ENCODE data around the gene VAMP4. TPM values are rescaled to one million over a fixed set of nuclear protein-coding genes. Genes with fewer than 3 reads are reported as not detected.

VAMP4 gene
- total RNA-seq (10 to 100 TPM; 14.7 to 18.8 TPM), polyA plus RNA-seq (ENCODE audit: insufficient read length in 6 of 6) (10 to 100 TPM; 17.0 to 19.4 (median 18.6) TPM)
- long read RNA-seq, donor 1, full-length matches to known transcripts, result 5 of 5 reads
- long read RNA-seq, donor 1, partial matches to known transcripts, result 0 of 5 reads
- long read RNA-seq, donor 1, other reads (novel, unspliced or antisense), result 0 of 5 reads
- long read RNA-seq, donor 2, full-length matches to known transcripts, result 4 of 4 reads
- long read RNA-seq, donor 2, partial matches to known transcripts, result 0 of 4 reads
- long read RNA-seq, donor 2, other reads (novel, unspliced or antisense), result 0 of 4 reads
- long read RNA-seq, donor 3, full-length matches to known transcripts, result 6 of 6 reads
- long read RNA-seq, donor 3, partial matches to known transcripts, result 0 of 6 reads
- long read RNA-seq, donor 3, other reads (novel, unspliced or antisense), result 0 of 6 reads
- long read RNA-seq, donor 4, full-length matches to known transcripts, result 5 of 8 reads
- long read RNA-seq, donor 4, partial matches to known transcripts, result 1 of 8 reads
- long read RNA-seq, donor 4, other reads (novel, unspliced or antisense), result 2 of 8 reads
- long read RNA-seq, donor 5, full-length matches to known transcripts, result 3 of 3 reads
- long read RNA-seq, donor 5, partial matches to known transcripts, result 0 of 3 reads
- long read RNA-seq, donor 5, other reads (novel, unspliced or antisense), result 0 of 3 reads
- long read RNA-seq, donor 6, full-length matches to known transcripts, result 7 of 7 reads
- long read RNA-seq, donor 6, partial matches to known transcripts, result 0 of 7 reads
- long read RNA-seq, donor 6, other reads (novel, unspliced or antisense), result 0 of 7 reads
- long read RNA-seq, donor 7, full-length matches to known transcripts, result 2 of 2 reads
- long read RNA-seq, donor 7, partial matches to known transcripts, result 0 of 2 reads
- long read RNA-seq, donor 7, other reads (novel, unspliced or antisense), result 0 of 2 reads
- long read RNA-seq, donor 8, full-length matches to known transcripts, result 1 of 1 reads
- long read RNA-seq, donor 8, partial matches to known transcripts, result 0 of 1 reads
- long read RNA-seq, donor 8, other reads (novel, unspliced or antisense), result 0 of 1 reads
- long read RNA-seq, donor 9, result 0 reads
- long read RNA-seq, donor 10, full-length matches to known transcripts, result 4 of 7 reads
- long read RNA-seq, donor 10, partial matches to known transcripts, result 1 of 7 reads
- long read RNA-seq, donor 10, other reads (novel, unspliced or antisense), result 2 of 7 reads
- long read RNA-seq, donor 11, full-length matches to known transcripts, result 5 of 5 reads
- long read RNA-seq, donor 11, partial matches to known transcripts, result 0 of 5 reads
- long read RNA-seq, donor 11, other reads (novel, unspliced or antisense), result 0 of 5 reads
- long read RNA-seq, donor 12, full-length matches to known transcripts, result 4 of 4 reads
- long read RNA-seq, donor 12, partial matches to known transcripts, result 0 of 4 reads
- long read RNA-seq, donor 12, other reads (novel, unspliced or antisense), result 0 of 4 reads

GRCh38 chr1:171741872-171742576 lies at the start of gene VAMP4:
TSS of gene VAMP4 (minus strand) at chr1:171742065. CDS start at chr1:171738414, 3,651 bp downstream.
- Histone ChIP-seq H3K27me3 (no peaks in the 10 kb centered on the region), H3K27ac (peak within 1 kb of the TSS; percentile 96 to 98), H3K4me3 (peak within 1 kb of the TSS; percentile 91 to 95), H3K9me3 (no peaks in the 10 kb centered on the region), H3K4me1 (peaks cover 13 to 57% of the 10 kb centered on the region in 2 donors), H3K36me3 (peaks cover 0 to 10% of the 10 kb centered on the region in 2 donors)
- intact Hi-C loops (cut with DNase I), result no loop called here
- peak; percentile 95 for ATAC-seq
- TF ChIP-seq CTCF (IDR thresholded peaks at IDR 0.05), result no peak
- peak; percentile 92 to 97 (median 93) for DNase-seq

GRCh38 chr1:171790318-171790717 lies 48.5 kb upstream of the VAMP4 start:
- peak in 1 of 4 donors; percentile 53 for DNase-seq
- intact Hi-C loops (cut with DNase I), result loop anchor here in 1 of 2 donors (10.0 kb wide), 1 partner anchor 194 kb away; no protein-coding TSS in a partner anchor
- Histone ChIP-seq H3K36me3 (peaks cover 0 to 100% of the 10 kb centered on the region in 2 donors), H3K27me3 (no peaks in the 10 kb centered on the region), H3K4me3 (no peak overlapping the region), H3K27ac (no peak overlapping the region), H3K4me1 (peaks cover 2 to 3% of the 10 kb centered on the region in 2 donors), H3K9me3 (no peaks in the 10 kb centered on the region)
- no peak for ATAC-seq
- TF ChIP-seq CTCF (IDR thresholded peaks at IDR 0.05), result no peak

- no peak overlapping the region for H3K27ac ChIP-seq
- DNase-seq, result no peak
- no peaks in the 10 kb centered on the region for H3K27me3 ChIP-seq
- no peak for TF ChIP-seq CTCF (IDR thresholded peaks at IDR 0.05)
- H3K4me3 ChIP-seq, result no peak overlapping the region
- peaks cover 9 to 18% of the 10 kb centered on the region in 2 donors for H3K4me1 ChIP-seq
- peaks cover 0 to 99% of the 10 kb centered on the region in 2 donors for H3K36me3 ChIP-seq
- no peaks in the 10 kb centered on the region for H3K9me3 ChIP-seq
- peak; percentile 77 for ATAC-seq
- intact Hi-C loops (cut with DNase I), result no loop called here
Measured at GRCh38 chr1:171788696-171789095, 46.8 kb upstream of the VAMP4 start.

GRCh38 chr1:171787686-171788480 lies 46.0 kb upstream of the VAMP4 start:
- no peak for TF ChIP-seq CTCF (IDR thresholded peaks at IDR 0.05)
- H3K27ac ChIP-seq, result no peak overlapping the region
- H3K4me1 ChIP-seq, result peaks cover 16 to 26% of the 10 kb centered on the region in 2 donors
- no peaks in the 10 kb centered on the region for H3K27me3 ChIP-seq
- DNase-seq (no peak), ATAC-seq (no peak)
- no peak overlapping the region for H3K4me3 ChIP-seq
- intact Hi-C loops (cut with DNase I), result no loop called here
- peaks cover 0 to 96% of the 10 kb centered on the region in 2 donors for H3K36me3 ChIP-seq
- no peaks in the 10 kb centered on the region for H3K9me3 ChIP-seq

Data from left lung (tissue), 14 donors.